K562 (cell line): Measurements from ENCODE around the gene TP53BP2. TPM values are rescaled to one million over a fixed set of nuclear protein-coding genes. Genes with fewer than 3 reads are reported as not detected.
A peak's percentile ranks its signal among the peaks of the same experiment; 100 is the strongest.

Experiments used
- ARID1B ChIP-seq: fragments of 450-650 bp; IDR thresholded peaks from 2 replicates; pipeline ENCODE4 v1.6.1; 2016; ENCODE audit warnings: antibody characterized with exemption, mild to moderate bottlenecking, inconsistent platforms
- ATF1 ChIP-seq, 2 experiments: fragments of 450-650 bp in 1 of 2; IDR thresholded peaks; 2 replicates each; pipeline ENCODE4 v1.6.1; 2016; ENCODE audit warnings: missing compliant biosample characterization in 1 of 2, missing genetic modification characterization in 1 of 2
- CBX3 ChIP-seq, 2 experiments: IDR thresholded peaks; 1 replicate in 1 of 2; 2 replicates in 1 of 2; pipeline ENCODE4 v1.6.1; 2012; ENCODE audit warnings: inconsistent platforms in 2 of 2, low read length in 2 of 2, borderline replicate concordance in 1 of 2, control low read depth in 1 of 2
- CHCHD3 ChIP-seq: fragments of 250-450 bp; sonication (Bioruptor Pico); IDR thresholded peaks from 2 replicates; pipeline ENCODE4 v2.1.2; 2022; ENCODE audit warnings: mild to moderate bottlenecking
- CREM ChIP-seq: IDR thresholded peaks from 2 replicates; pipeline ENCODE4 v1.6.1; 2014; ENCODE audit warnings: antibody characterized with exemption, low read depth
- DNMT1 ChIP-seq: fragments of 450-650 bp; IDR thresholded peaks from 2 replicates; pipeline ENCODE4 v1.6.1; 2016; ENCODE audit warnings: antibody characterized with exemption, mild to moderate bottlenecking
- ETV5 ChIP-seq: sonication (generic); formaldehyde crosslinking; IDR thresholded peaks from 2 replicates; pipeline ENCODE4 v1.4.0; 2020; ENCODE audit warnings: low read depth, mild to moderate bottlenecking, missing genetic modification reagents
- EWSR1 ChIP-seq: fragments of 450-650 bp; IDR thresholded peaks from 2 replicates; pipeline ENCODE4 v1.6.1; 2018; ENCODE audit warnings: borderline replicate concordance, mild to moderate bottlenecking, low read depth, moderate library complexity; ENCODE audit not compliant: partially characterized antibody
- EZH2 ChIP-seq: IDR thresholded peaks from 2 replicates; pipeline ENCODE4 v1.6.1; 2012; ENCODE audit warnings: low read depth, mild to moderate bottlenecking, inconsistent platforms, low read length, borderline replicate concordance
- FOSL1 ChIP-seq: fragments of 200-800 bp; sonication (Bioruptor generic); conservative IDR thresholded peaks from 2 replicates; pipeline ENCODE4 v1.6.1; 2016; ENCODE audit warnings: missing genetic modification characterization, missing compliant biosample characterization
- FOXJ2 ChIP-seq: fragments of 200-800 bp; sonication (Bioruptor generic); IDR thresholded peaks from 2 replicates; pipeline ENCODE4 v1.6.1; 2016; ENCODE audit warnings: missing genetic modification characterization, missing compliant biosample characterization
- GATAD2A ChIP-seq: fragments of 450-650 bp; IDR thresholded peaks from 2 replicates; pipeline ENCODE4 v1.6.1; 2017
- HDGF ChIP-seq: fragments of 450-650 bp; IDR thresholded peaks from 2 replicates; pipeline ENCODE4 v1.6.1; 2016
- HOXB6 ChIP-seq: fragments of 250-450 bp; sonication (Bioruptor Pico); IDR thresholded peaks from 2 replicates; pipeline ENCODE4 v1.5.1; 2022; ENCODE audit warnings: mild to moderate bottlenecking, borderline replicate concordance
- KDM1A ChIP-seq, 2 experiments: fragments of 450-650 bp; IDR thresholded peaks; 2 replicates each; pipeline ENCODE4 v1.6.1; 2016; ENCODE audit warnings: mild to moderate bottlenecking in 2 of 2
- MAFK ChIP-seq: IDR thresholded peaks from 2 replicates; pipeline ENCODE4 v1.6.1; 2011; ENCODE audit warnings: low read length, improper control_type of control experiment
- MIER1 ChIP-seq: fragments of 450-650 bp; IDR thresholded peaks from 2 replicates; pipeline ENCODE4 v1.6.1; 2016; ENCODE audit warnings: antibody characterized with exemption, mild to moderate bottlenecking, low read depth
- NFE2L1 ChIP-seq: fragments of 450-650 bp; IDR thresholded peaks from 2 replicates; pipeline ENCODE4 v1.6.1; 2016; ENCODE audit warnings: missing genetic modification characterization, low read depth, mild to moderate bottlenecking, missing compliant biosample characterization, moderate library complexity, borderline replicate concordance
- PHTF2 ChIP-seq: fragments of 250-450 bp; sonication (Bioruptor Pico); IDR thresholded peaks from 2 replicates; pipeline ENCODE4 v1.5.0; 2021; ENCODE audit warnings: mild to moderate bottlenecking
- RCOR1 ChIP-seq, 2 experiments: IDR thresholded peaks; 2 replicates each; pipeline ENCODE4 v1.6.1; 2012; ENCODE audit warnings: low read depth in 2 of 2, low read length in 2 of 2, borderline replicate concordance in 1 of 2, improper control_type of control experiment in 1 of 2
- SMAD4 ChIP-seq: fragments of 250-450 bp; sonication (Bioruptor Pico); conservative IDR thresholded peaks from 2 replicates; pipeline ENCODE4 v1.8.0; 2021; ENCODE audit warnings: inconsistent platforms, mild to moderate bottlenecking, moderate library complexity
- SNRNP70 ChIP-seq: fragments of 200-400 bp; formaldehyde crosslinking; optimal IDR thresholded peaks from 2 replicates; pipeline ENCODE3; 2017; ENCODE audit warnings: low read depth, low read length
- TAL1 ChIP-seq: fragments of 450-650 bp; IDR thresholded peaks from 2 replicates; pipeline ENCODE4 v1.6.1; 2016; ENCODE audit warnings: mild to moderate bottlenecking
- TEAD4 ChIP-seq, 2 experiments: sonication (generic) in 1 of 2; formaldehyde crosslinking in 1 of 2; IDR thresholded peaks; 2 replicates each; pipeline versions ENCODE4 v1.6.1 to v1.8.0; 2012 to 2022; ENCODE audit warnings: borderline replicate concordance in 1 of 2, inconsistent platforms in 1 of 2, low read length in 1 of 2, mild to moderate bottlenecking in 1 of 2, missing genetic modification reagents in 1 of 2
- ZKSCAN8 ChIP-seq: fragments of 200-800 bp; sonication (Bioruptor generic); IDR thresholded peaks from 2 replicates; pipeline ENCODE4 v1.6.1; 2016; ENCODE audit warnings: missing genetic modification characterization, missing compliant biosample characterization
- ZNF232 ChIP-seq: sonication (generic); formaldehyde crosslinking; IDR thresholded peaks from 2 replicates; pipeline ENCODE4 v1.8.0; 2022; ENCODE audit warnings: mild to moderate bottlenecking, missing genetic modification reagents
- ZNF76 ChIP-seq: fragments of 250-450 bp; sonication (Bioruptor Pico); IDR thresholded peaks from 2 replicates; pipeline ENCODE4 v1.4.0; 2020; ENCODE audit warnings: mild to moderate bottlenecking, moderate library complexity, borderline replicate concordance
- polyA plus RNA-seq, 8 experiments: library from polyadenylated mRNA; depleted of rRNA in 4 of 8; stranded (reverse) in 5 of 8; unstranded in 3 of 8; fragments of >200 nt; fragmentation: Nextera tagmentation in 2 of 8; fragmentation: Illumina TruSeq in 1 of 8; extraction: Ambion mirVana in 2 of 8; extraction: Trizol in 1 of 8; gene quantifications; 2 replicates each; pipeline versions ENCODE4 v1.2.1 to v1.2.3, GENCODE V29; 2011 to 2014; ENCODE audit warnings: inconsistent platforms in 1 of 8, missing spikeins in 1 of 8
- total RNA-seq, 7 experiments: library from RNA; depleted of rRNA in 6 of 7; stranded (reverse); fragments of >200 nt in 6 of 7; fragmentation: Illumina TruSeq in 2 of 7; extraction: Trizol in 2 of 7; gene quantifications; 2 replicates each; pipeline versions ENCODE4 v1.2.1 to v1.2.3, GENCODE V29; 2011 to 2021; ENCODE audit warnings: low replicate concordance in 1 of 7
- TF ChIP-seq, protein P1 (sequence below): fragments of 250-450 bp; sonication (Bioruptor Pico); IDR thresholded peaks from 2 replicates; pipeline ENCODE4 v1.6.1; 2021; ENCODE audit warnings: mild to moderate bottlenecking
- TF ChIP-seq, protein P2 (sequence below): fragments of 450-650 bp; formaldehyde crosslinking; IDR thresholded peaks from 2 replicates; pipeline ENCODE4 v1.4.0; 2022; ENCODE audit warnings: missing genetic modification characterization
- TF ChIP-seq, protein P3 (sequence below): fragments of 450-650 bp; IDR thresholded peaks from 2 replicates; pipeline ENCODE4 v1.6.1; 2016; ENCODE audit warnings: low read depth, mild to moderate bottlenecking, moderate library complexity

TP53BP2 gene
- total and polyA plus RNA-seq, 9 of the 15 experiments (the other 6 are each of a cell fraction or from before 2014, with no cell fraction given) = 17.0 to 69.6 (median 40.1) TPM

DNA sequence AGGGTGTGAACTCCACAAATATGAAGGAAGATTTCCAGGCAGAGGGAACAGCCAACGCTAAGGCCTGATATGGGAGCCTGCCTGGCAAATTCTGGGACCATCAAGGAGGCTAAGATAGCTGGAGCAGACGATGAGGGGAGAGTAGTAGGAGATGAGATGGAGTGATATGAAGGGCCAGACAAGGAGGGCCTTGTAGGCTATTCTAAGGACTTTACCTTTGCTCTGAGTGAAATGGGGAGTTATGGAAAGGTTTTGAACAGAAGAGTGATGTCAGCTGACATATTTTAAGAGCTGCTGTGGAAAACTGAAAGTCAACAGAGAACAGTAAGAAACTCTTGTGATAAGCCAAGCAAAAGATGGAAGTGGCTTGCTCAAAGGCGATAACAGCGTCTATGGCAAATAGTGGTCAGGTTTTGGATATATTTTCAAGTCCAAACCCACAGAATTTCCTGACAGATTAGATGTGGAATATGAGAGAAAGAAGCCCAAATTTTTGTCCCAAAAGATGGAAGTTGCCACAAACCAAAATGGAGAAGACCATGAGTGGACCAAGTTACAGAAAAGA, 2.1 kb upstream of the TP53BP2 start (continued):
- TF ChIP-seq HOXB6 (CRISPR knock-in tag) = no peak
- peak in 1 of 2 experiments; percentile 71; a peak in 1 of 4 replicates for TF ChIP-seq RCOR1 (IDR thresholded peaks at IDR 0.05; ENCODE audit: borderline replicate concordance in 1 of 2, low read depth in 2 of 2, low read length in 2 of 2)
- peak; percentile 56; the same call in 1 of the 2 replicates for TF ChIP-seq SMAD4 (CRISPR knock-in tag)
- TF ChIP-seq ZNF76 = no peak
- TF ChIP-seq PHTF2 (CRISPR knock-in tag) = no peak
- TF ChIP-seq SNRNP70 = no peak
- TF ChIP-seq KDM1A (IDR thresholded peaks at IDR 0.05) = peak in 1 of 2 experiments; percentile 19; a peak in 1 of 4 replicates
- 0 out of 2 replicates have a peak, but pooled peaks have one; percentile 65 for TF ChIP-seq GATAD2A
- no peak for TF ChIP-seq EZH2
- TF ChIP-seq, protein P1, sequence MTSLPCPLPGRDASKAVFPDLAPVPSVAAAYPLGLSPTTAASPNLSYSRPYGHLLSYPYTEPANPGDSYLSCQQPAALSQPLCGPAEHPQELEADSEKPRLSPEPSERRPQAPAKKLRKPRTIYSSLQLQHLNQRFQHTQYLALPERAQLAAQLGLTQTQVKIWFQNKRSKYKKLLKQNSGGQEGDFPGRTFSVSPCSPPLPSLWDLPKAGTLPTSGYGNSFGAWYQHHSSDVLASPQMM = no peak
- no peak for TF ChIP-seq MAFK
- TF ChIP-seq CHCHD3 (CRISPR knock-in tag) = no peak
- TF ChIP-seq DNMT1 = no peak
- TF ChIP-seq EWSR1 = no peak
- TF ChIP-seq ZNF232 (CRISPR knock-in tag) = no peak
- peak; percentile 34; the same call in 1 of the 2 replicates for TF ChIP-seq FOSL1 (tag)
- TF ChIP-seq TAL1 = peak; percentile 77
- peak; percentile 89 for TF ChIP-seq ARID1B
- TF ChIP-seq, protein P2, sequence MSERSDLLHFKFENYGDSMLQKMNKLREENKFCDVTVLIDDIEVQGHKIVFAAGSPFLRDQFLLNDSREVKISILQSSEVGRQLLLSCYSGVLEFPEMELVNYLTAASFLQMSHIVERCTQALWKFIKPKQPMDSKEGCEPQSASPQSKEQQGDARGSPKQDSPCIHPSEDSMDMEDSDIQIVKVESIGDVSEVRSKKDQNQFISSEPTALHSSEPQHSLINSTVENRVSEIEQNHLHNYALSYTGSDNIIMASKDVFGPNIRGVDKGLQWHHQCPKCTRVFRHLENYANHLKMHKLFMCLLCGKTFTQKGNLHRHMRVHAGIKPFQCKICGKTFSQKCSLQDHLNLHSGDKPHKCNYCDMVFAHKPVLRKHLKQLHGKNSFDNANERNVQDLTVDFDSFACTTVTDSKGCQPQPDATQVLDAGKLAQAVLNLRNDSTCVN (CRISPR knock-in tag) = 0 out of 2 replicates have a peak, but pooled peaks have one; percentile 54
- TF ChIP-seq CREM = no peak
- no peak for TF ChIP-seq CBX3 (IDR thresholded peaks at IDR 0.05; ENCODE audit: borderline replicate concordance in 1 of 2, low read length in 2 of 2)
- TF ChIP-seq, protein P3, sequence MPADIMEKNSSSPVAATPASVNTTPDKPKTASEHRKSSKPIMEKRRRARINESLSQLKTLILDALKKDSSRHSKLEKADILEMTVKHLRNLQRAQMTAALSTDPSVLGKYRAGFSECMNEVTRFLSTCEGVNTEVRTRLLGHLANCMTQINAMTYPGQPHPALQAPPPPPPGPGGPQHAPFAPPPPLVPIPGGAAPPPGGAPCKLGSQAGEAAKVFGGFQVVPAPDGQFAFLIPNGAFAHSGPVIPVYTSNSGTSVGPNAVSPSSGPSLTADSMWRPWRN = no peak
- peak; percentile 86 for TF ChIP-seq HDGF
- TF ChIP-seq NFE2L1 (tag) = no peak
- TF ChIP-seq ATF1 (CRISPR knock-in tag; IDR thresholded peaks at IDR 0.05) = no peak
- TF ChIP-seq ATF1 (tag; IDR thresholded peaks at IDR 0.05) = peak; percentile 52
- no peak for TF ChIP-seq ETV5 (CRISPR knock-in tag)
- TF ChIP-seq ZKSCAN8 = peak; percentile 59; the same call in 1 of the 2 replicates
- TF ChIP-seq FOXJ2 (tag) = 0 out of 2 replicates have a peak, but pooled peaks have one; percentile 45
- no peak for TF ChIP-seq MIER1
- TF ChIP-seq TEAD4 (IDR thresholded peaks at IDR 0.05; ENCODE audit: low read length) = peak; percentile 76
- no peak for TF ChIP-seq TEAD4 (CRISPR knock-in tag; IDR thresholded peaks at IDR 0.05; ENCODE audit: borderline replicate concordance)
